Activated CD4-positive, alpha-beta T cell treated with anti-CD3 and anti-CD28 coated beads for 24 hours (primary cell): ENCODE results near the gene SURF2.

ENCODE experiments used
- DNase-seq, 2 donors: peaks; one replicate each; pipeline ENCODE4 v3.0.0-alpha.2; 2020; ENCODE audit warnings: low read depth in 2 of 2

SURF2 gene

DNA sequence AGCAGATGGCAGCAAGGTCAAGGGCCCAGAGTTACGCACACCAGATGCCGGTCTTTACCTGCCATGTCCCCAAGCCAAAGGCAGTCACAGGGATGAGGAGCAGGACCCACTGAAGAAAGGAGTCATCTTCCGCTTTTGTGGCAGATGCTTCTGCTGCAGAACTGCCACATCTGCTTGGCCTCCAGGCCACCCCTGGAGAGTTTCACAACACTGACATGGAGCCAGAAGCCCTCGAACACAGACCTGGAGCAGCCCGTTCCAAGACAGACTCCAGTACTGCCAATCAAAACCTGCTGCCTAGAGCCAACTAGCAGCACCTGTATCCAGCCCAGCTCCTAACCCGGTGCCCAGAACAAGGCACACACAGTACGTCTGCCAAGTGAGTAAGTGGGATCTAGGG is 1.6 kb upstream of the SURF2 start:
- DNase-seq: no peak

DNA sequence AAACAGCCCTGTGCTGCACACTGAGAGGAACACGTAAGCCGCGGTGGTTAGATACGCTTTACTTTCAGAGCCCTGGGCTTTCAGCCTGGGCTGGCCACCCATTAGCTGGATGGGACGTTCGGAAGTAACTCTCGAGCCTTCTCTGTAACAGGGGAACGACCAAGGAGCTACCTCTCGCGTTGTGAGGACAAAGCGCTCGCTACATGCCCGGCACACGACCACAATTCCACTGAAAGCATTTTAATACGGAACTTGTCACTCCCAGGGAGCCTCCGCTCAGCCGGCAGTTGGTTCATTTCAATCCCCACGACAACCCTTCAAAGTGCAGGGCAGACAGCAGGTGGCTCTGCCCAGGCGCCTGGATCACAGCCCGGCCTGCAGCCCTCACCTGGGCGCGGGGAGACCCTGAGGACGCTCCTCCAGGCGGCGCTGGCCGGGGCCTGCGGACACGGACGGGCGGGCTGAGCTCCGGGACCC is 431 bp upstream of the SURF2 start:
- DNase-seq: no peak

DNA sequence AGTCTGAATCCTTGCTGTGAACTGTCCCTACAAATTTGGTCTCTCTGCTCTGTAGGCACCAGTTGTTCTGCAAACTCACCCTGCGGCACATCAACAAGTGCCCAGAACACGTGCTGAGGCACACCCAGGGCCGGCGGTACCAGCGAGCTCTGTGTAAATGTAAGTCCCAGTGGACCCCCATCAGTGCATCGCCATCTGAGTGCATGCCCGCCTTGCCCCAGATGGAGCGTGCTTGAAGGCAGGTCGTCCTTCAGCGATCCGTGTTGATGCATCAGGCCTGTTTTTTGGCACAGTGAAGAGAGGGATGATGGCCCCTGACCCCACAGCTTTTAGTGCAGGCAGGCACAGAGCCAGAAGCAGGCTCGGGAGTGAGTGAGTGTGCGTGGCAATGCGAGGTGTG is 1.3 kb downstream of the SURF2 start:
- no peak for DNase-seq

DNA sequence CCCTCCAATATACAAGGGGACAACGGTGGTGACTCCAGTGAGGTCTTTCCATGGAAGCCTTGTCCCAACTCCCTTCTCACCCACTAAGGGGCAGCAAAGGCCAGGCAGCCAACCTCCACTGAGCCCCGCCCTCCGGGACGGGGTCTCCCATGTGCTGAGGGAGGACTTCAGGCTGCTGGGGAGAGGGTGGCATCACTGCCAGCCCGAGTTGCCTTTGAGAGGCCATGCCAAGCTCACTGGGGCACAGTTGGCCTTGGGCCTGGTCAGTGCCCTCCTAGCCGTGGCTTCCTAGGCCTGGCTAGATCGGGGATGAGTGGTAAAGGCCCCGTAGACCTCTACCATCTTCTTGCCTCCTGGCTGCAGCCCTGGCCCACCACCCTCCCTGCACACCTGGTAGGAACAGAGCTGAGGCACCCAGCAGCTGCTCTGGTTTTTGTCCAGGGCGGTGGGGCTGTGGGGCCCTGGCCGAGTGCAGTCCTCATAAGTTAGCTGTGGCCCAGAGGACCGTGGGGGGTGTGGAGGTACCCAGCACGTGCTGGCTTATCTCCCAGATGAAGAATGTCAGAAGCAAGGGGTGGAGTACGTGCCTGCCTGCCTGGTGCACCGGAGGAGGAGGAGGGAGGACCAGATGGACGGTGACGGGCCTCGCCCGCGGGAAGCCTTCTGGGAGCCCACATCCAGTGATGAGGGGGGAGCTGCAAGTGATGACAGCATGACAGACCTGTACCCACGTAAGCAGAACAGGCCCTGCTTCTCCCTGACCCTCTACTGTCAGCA is 3.2 kb downstream of the SURF2 start:
- no peak for DNase-seq

DNA sequence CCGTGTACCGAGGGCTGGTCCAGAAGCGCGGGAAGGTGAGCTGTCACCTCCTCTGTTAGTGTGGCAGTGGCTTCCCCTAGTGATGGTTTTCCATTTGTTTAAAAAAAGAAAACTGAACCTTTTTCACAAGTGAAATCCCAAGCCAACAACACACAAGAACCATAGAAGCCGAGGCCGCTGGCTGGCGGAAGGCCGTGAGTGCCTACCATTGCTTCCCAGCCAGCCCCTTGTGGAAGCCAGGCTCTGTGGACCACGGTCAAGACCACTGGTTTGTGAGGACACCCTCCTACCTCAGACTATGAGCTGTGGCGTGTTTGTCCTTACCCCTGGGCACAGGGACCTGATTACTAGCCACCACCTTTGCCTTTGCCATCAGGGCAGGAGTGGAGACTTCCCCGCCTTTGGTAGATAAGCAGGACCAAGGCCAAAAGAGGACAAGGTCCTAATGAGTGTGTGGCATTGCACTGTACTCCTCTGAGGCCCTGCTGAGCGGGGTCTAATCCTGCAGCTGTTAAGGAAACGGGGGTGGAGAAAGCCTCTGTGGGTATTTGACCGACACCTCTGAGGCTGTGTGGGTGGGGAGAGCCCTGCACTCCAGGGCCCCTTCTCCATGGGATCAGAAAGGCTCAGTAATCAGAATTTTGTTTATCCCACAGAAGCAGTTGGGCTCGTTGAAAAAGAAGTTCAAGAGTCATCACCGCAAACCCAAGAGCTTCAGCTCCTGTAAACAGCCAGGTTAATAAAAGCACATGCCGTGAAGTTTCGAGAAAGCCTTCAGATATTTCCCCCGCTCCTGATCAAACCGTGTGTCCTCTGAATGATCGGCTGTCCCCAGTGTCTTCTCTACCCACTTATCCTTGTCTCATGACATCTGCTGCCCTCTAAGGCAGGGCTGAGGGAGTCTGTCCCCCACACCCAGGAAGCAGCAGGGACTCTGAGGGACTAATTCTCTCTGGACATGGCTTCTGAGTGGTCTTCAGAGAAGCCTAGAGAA is 4.3 kb downstream of the SURF2 start:
- no peak for DNase-seq

DNA sequence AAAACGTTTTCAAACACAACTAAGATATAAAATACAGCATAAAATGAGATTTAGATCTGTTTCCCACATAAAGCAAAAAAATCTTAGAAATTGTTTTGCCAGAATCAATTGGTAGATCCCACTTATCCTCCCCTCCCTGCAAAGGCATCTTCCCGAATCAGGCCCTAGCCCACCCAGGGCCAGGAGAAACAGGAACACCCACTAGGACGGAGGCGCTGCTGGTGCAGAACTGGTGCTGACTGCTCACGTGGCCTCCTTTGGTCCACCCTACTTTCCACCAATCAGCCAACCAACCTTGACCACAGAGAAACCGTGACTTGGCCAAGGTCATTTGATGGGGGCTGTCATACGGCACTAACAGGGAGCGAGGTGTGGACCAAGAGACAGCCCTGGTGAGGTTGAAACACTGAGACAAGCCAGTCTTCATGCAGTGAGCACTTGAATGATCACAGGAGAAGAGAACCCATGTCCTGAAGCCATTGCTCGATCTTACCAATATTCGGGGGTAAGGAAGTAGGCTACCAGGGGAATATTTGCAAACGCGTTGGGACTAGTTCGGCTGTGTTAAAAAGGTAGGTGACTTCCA is 5.2 kb downstream of the SURF2 start:
- no peak for DNase-seq

DNA sequence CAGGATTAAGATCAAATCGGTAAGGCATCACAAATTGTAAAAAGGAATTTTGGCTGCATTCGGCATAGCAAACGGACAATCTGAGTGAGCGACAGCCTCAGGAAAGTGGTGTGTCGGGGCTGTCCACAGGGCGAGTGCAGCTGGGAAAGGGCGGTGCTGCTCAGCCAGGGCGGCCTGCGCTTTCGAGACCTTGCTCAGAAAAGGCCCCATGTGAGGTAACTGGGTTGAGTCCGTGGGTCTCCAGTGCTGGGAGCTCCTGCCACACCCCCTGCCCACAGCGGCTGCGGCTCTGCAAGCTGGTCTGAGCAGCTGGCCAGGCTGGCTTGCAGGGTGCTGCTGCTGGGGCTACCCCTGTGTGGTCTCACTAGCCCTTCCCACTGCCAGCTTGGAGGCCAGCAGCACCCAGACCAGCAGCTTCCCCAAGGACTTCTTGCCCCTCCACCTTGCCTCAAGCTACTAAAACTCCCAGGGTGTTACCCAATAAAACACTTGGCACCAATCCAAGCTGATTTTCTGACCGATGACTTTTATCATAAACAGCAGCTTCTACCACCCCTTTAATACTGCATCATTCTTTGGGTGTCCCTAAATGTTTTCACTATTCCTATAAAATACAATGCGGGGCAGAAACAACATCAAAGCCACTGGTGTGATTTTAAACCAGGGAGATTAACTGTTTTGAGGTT is 6.2 kb downstream of the SURF2 start:
- no peak for DNase-seq

DNA sequence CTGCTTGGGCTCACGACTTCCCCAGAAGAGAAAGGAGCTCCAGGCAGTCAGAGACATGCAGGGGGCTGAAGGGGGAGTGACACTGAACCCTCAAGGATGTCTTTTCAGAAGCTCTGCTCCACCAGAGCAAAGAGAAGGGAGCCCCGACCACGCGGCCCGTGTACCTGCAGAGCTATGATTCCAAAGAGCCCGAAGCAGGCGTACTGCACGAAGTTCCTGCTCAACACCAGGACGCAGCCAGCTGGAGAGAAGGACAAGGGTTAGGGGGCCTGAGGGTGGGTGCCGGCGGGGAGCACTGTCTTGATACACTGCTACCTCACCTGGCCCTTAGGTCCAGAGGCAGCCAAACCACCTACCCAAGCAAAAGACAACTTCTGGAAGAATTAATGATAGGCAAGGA is 10.1 kb downstream of the SURF2 start:
- no peak for DNase-seq

DNA sequence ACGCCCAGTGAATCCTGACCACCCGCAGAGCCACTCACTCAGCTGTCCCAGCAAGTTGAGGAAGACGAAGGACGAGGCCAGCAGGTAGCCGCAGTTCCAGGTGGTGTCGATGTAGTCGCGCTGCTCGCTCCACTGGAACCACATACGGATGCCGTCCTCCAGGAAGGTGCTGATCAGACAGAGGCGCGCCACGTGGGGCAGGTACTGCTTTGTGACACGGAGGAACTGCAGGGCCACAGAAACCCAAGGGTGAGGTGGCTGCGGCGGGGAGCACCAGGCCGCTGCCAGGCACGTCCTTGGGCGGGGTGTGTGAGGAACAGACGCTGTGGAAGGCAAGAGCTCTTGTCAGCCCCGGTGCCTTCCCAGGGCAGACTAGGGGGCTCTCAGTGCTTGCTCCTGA is 10.9 kb downstream of the SURF2 start:
- DNase-seq: no peak

DNA sequence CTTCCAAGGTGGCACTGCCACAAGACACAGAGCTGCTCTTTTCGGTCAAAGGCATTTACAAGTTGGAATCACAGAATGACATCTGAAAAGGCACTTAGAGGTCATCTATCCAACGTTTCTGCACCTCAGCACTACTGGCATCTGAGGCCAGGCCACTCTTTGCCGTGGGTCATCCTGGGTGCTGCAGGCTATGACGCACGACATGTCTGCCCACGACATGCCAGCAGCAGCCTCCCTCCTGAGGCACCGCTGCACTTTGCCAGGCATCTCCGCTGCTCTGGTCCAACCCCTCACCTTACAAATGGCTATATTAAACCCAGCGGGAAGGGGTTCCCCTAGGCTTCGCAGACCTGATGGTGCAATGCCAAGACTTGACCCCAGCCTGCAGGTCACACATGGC is 11.4 kb downstream of the SURF2 start:
- DNase-seq: no peak

DNA sequence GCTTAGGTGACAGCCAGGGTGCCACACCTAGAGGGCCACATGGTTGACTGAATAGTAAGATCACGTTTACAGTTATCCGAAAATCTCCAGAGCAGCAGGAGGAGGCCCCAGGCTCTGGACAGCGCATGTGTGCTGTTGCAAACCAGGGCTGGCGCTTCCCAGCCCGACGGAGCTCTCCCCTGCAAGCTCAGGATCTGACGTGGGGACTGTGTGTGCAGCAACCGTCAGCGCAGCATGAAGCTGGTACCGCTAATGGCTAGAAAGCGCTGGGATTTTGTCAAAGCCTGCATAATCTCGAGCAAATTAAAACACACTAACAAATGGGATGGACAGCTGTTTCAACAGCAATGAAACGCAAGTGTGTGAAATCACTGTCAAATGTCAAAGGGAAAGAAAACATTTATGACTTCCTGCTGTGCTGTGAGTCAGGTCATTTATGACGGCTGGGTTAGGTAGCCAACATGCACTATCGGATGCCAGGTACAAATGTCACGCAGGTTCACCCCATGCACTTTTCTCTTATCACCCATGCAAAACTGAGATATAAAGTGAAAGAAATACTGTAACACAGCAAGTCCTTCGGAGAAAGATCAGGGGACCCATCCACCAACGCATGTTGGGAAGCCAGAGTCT is 12.0 kb downstream of the SURF2 start:
- DNase-seq: no peak

DNA sequence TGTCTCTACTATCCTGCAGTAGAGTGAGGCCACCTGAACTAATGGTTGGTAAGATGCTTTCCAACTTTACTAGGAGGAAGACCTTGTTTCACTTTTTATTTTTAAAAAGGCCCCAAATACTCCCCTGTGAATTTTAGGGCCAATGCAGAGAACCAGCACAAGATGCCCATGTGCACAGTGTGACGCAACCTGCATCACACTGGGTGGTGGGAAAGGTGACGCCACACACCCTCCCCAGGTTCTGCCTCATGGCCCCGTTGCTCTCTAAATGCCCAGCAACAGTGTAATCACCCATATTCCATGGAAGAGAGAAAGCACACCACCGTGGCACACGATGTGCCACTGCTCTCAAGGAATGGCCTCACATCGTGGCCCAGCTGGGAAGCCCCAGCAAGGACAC is 13.1 kb downstream of the SURF2 start:
- DNase-seq: no peak

DNA sequence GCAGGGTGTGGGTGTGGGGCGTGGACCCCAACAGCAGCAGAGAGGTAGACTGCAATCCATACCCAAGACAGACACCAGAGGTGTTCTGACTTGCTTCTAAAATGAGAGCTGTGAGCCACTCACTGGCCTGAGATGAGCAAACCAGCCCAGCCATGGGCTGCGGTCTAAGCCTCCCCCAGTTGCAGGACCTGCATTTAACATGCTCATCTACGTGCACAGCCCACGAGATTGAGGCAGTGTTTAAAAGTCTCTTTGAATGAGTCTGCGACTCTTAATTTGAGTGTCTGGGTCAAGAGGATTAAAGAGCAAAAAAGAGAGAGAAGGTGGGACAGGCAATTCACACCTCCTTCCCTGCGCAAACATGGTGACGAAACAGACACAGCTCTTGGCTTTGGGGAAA is 13.6 kb downstream of the SURF2 start:
- DNase-seq: no peak

DNA sequence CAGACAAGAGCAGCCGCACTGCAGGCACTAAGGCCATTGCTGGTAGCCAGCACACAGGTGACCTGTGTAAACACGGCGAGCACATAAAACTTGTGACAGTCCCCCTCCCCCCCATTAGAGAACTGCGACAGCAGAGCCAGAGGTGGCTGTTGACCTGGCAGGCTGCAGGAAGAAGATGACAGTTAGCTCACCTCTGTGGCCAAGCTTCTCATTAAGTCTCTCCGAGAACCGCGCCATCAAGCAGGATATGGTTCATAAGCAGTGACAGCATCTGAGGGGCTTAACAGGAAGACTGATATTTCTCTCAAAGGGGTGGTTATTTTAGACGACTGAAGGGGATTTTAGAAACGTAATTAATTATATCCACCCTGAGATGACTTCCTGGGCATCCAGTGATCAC is 14.3 kb downstream of the SURF2 start:
- no peak for DNase-seq

DNA sequence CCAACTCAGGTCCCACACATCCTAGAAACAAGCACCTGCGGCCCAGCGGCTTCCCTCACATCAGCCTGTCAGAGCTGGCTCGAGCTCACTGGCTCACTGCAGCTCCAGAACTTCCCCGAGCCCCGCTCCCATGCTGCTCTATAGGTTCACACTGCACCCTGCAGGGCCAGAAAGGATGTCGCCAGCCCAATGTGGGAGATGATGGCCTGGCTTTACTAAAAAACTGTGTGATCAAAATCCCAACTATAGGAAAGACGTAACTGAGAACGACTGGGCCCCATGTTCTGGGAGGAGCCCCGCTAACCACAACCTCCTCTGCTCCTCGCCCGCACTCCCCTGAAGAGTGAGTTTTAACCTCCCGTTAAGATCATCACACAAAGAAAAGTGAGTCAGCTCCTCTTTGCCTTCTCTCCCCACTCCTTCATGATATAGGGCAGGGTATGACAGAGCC is 14.9 kb downstream of the SURF2 start:
- peak; percentile 65 to 66 for DNase-seq

DNA sequence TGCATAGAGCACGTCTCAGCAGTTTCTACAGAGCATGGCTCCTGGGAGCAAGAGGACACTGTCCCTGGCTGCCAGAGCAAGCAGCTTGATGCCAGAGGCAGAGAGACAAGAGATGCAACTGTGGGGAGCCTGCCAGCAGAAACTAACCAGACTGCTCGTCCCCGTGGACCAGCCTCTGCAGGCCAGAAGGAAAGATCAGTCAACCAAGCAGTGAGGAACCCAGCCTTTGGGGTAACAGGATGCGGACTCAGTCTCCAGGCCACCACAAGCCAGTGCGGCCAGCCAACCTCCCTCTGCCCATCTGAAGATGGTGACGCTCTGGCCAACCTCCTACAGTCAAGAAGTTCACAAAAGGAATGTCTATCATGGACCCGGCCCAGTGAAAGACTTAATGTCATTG is 15.8 kb downstream of the SURF2 start:
- no peak for DNase-seq

DNA sequence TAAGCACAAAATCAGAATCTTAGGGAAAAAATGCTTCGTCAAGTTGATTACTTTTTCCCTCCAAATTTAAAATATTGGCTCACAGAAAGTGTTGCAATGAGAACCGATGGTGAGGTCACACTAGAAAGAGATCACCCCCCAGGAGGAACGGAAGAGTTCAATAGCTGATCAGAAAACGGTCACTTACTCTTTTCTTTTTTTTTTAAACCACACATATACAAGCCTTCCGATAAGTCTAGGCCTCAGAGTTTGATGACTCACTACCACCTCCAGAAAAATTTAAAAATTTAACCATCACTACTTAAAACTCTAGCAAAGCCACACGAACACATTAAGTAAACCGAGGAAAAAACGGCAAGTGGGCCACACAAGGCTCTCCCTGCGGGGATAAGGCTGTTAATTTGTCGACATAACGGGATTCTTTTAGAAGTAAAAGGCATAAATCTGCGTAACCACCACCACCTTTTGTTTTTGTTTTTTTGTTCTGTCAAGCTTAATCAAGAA is 18.3 kb downstream of the SURF2 start:
- no peak for DNase-seq

DNA sequence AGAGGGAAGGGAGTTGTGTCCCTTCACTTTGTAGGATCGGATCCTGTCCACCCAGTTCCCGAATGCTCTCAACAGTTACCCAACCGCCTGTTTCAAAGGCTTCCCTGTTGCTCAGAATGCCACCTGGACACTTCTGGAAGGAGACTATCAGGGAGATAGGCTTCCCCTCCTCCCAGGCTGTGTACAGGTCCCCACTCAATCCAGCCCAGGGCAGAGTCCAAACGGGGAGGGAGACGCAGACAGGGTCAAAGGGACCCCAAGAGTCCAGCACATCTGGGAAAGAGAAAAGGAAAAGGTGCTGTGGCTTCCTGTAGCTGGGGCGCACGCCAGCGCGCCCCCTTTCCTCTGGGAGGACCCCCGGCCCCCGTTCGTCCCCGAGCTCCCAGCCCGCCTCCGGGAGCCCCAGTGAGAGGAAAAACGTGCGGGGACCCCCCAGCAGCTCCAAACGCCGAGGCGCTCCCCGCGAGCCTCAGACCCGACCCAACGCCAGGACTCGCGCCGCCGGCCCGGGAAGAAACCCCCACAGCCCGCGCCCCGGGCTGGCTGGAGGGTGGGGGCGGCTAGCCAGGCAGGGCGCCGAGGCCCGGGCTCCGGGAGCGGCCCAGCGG is 18.9 kb downstream of the SURF2 start:
- DNase-seq: no peak

DNA sequence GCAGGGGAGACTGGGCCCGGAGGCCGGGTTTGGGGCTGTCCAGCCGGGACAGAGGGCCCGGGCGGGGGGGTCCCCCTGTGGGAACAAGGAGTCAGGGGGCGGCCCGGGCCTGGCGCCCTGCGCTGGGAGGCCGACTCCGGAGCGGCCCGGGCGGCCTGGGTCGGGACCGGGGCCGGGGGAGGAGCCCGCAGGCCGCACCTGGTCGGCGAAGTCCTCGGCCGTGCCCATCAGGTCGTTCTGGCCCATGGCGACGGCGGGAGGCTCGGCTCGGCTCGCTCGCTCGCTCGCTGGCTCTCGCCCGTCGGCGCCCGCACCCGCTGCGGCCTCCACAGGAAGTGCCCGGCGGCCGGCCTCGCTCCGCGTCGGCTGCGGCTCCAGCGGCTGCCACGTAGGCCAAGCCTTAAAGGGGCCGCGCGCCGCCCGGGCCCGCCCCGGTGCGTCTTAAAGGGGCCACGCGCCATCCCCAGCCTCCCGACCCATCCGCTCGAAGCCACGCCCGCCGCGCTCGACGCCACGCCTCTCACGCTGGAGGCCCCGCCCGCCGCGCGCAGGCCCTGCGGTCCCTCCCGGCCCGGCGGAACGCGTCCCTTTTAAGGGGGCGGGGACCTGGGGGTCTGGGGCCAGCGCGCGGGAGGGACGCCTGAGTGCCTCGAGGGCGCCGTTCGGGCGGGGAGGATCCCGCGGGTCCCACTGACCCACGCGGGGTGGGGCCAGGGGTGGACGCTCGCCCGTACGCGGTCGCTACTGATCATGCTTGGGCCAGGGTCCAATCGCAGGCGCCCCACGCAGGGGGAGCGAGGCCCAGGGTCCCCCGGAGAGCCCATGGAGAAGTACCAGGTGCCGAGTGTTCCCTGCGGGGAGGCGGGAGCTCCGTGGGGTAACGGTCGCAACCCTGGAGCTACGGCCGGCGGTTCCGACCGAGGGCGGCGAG is 19.6 kb downstream of the SURF2 start, which contains the start of the genes STKLD1 and SURF4:
Gene STKLD1, plus strand, starts transcription at position 643 of the 931 bp plus-strand sequence. Its CDS starts 108 bp downstream, at position 751.
Gene SURF4, minus strand, starts transcription at position 337 of the 931 bp plus-strand sequence. Its CDS starts 91 bp downstream, at position 246.
- DNase-seq: peak; percentile 93
